MM.1S (cell line): ENCODE results near the gene C5AR1.
A peak's percentile ranks its signal among the peaks of the same experiment; 100 is the strongest.

Experiments used
- DNase-seq: peaks from one replicate; pipeline ENCODE4 v3.0.0-alpha.2; 2015
- H2AFZ ChIP-seq: fragments of 300-600 bp; sonication (generic); 2 replicates; pipeline ENCODE4 v1.6.0; 2016; ENCODE audit warnings: antibody characterized with exemption, low read length
- H3F3A ChIP-seq: fragments of 300-600 bp; sonication (generic); 2 replicates; pipeline ENCODE4 v1.6.1; 2016; ENCODE audit warnings: mild to moderate bottlenecking, antibody characterized with exemption, low read length, moderate library complexity, mixed read lengths; ENCODE audit not compliant: insufficient read depth
- H3K27ac ChIP-seq: fragments of 300-600 bp; sonication (generic); 2 replicates; pipeline ENCODE4 v1.5.1; 2016; ENCODE audit warnings: mild to moderate bottlenecking, low read length
- H3K27me3 ChIP-seq: fragments of 300-600 bp; sonication (generic); replicated peaks from 2 replicates; pipeline ENCODE4 v1.6.0; 2016; ENCODE audit warnings: low read length; ENCODE audit not compliant: insufficient read depth
- H3K36me3 ChIP-seq: fragments of 300-600 bp; sonication (generic); replicated peaks from 2 replicates; pipeline ENCODE4 v1.6.1; 2016; ENCODE audit warnings: mild to moderate bottlenecking, low read length, mixed read lengths; ENCODE audit not compliant: insufficient read depth
- H3K4me1 ChIP-seq: fragments of 300-600 bp; sonication (generic); 2 replicates; pipeline ENCODE4 v1.6.1; 2016; ENCODE audit warnings: low read length, mixed read lengths
- H3K4me2 ChIP-seq: fragments of 300-600 bp; sonication (generic); 2 replicates; pipeline ENCODE4 v1.6.0; 2016; ENCODE audit warnings: low read depth, low read length
- H3K4me3 ChIP-seq: fragments of 300-600 bp; sonication (generic); 2 replicates; pipeline ENCODE4 v1.5.1; 2016; ENCODE audit warnings: low read length, mixed read lengths
- H3K79me2 ChIP-seq: fragments of 300-600 bp; sonication (generic); 2 replicates; pipeline ENCODE4 v1.6.1; 2016; ENCODE audit warnings: mixed run types, low read length, mixed read lengths
- H3K9ac ChIP-seq: fragments of 300-600 bp; sonication (generic); 2 replicates; pipeline ENCODE4 v1.6.1; 2016; ENCODE audit warnings: low read length, mixed read lengths
- H3K9me2 ChIP-seq: fragments of 300-600 bp; sonication (generic); replicated peaks from 2 replicates; pipeline ENCODE4 v1.6.1; 2016; ENCODE audit warnings: mild to moderate bottlenecking, low read length, mixed read lengths; ENCODE audit not compliant: insufficient read depth
- H3K9me3 ChIP-seq: fragments of 300-600 bp; sonication (generic); replicated peaks from 2 replicates; pipeline ENCODE4 v1.6.1; 2016; ENCODE audit warnings: mild to moderate bottlenecking, low read length, mixed read lengths; ENCODE audit not compliant: insufficient read depth
- H4K20me1 ChIP-seq: fragments of 300-600 bp; sonication (generic); 2 replicates; pipeline ENCODE4 v1.6.1; 2016; ENCODE audit warnings: mild to moderate bottlenecking, low read length, moderate library complexity, mixed read lengths; ENCODE audit not compliant: insufficient read depth
- CTCF ChIP-seq: fragments of 300-600 bp; sonication (generic); IDR thresholded peaks from 2 replicates; pipeline ENCODE4 v1.5.1; 2016; ENCODE audit warnings: antibody characterized with exemption, low read length, mixed read lengths
- EZH2 ChIP-seq: fragments of 300-600 bp; sonication (generic); optimal IDR thresholded peaks from 2 replicates; pipeline ENCODE3; 2017; ENCODE audit warnings: low read depth, mild to moderate bottlenecking, antibody characterized with exemption, low read length, mixed read lengths
- EZH2phosphoT487 ChIP-seq: fragments of 300-600 bp; sonication (generic); IDR thresholded peaks from 2 replicates; pipeline ENCODE4 v1.6.1; 2018; ENCODE audit warnings: antibody characterized with exemption, low read length

Gene C5AR1

GRCh38 chr19:47272448-47273312, 37.0 kb upstream of the C5AR1 start:
- Histone ChIP-seq H3K27me3 (no peaks in the 10 kb centered on the region), H3K9me2 (no peaks in the 10 kb centered on the region), H3K4me2 (peak overlapping the region; percentile 99; the same call in 1 of the 2 replicates), H3K4me1 (no peaks in the 10 kb centered on the region), H3K4me3 (peak overlapping the region; percentile 97), H4K20me1 (no peaks in the 10 kb centered on the region), H3K36me3 (no peaks in the 10 kb centered on the region), H3K9me3 (no peaks in the 10 kb centered on the region), H3K79me2 (no peaks in the 10 kb centered on the region), H2AFZ (peak overlapping the region; percentile 52; the same call in 1 of the 2 replicates), H3F3A (peaks cover 15% of the 10 kb centered on the region; the same call in 1 of the 2 replicates), H3K9ac (peak overlapping the region; percentile 100; the same call in 1 of the 2 replicates), H3K27ac (peak overlapping the region; percentile 98; the same call in 1 of the 2 replicates)
- TF ChIP-seq CTCF (no peak), EZH2phosphoT487 (no peak), EZH2 (no peak)
- no peak for DNase-seq

GRCh38 chr19:47273313-47274070, 36.2 kb upstream of the C5AR1 start:
- H3F3A ChIP-seq: peaks cover 15% of the 10 kb centered on the region; the same call in 1 of the 2 replicates
- no peaks in the 10 kb centered on the region for H3K4me1 ChIP-seq
- no peaks in the 10 kb centered on the region for H4K20me1 ChIP-seq
- peak; percentile 90 for DNase-seq
- H3K79me2 ChIP-seq: no peaks in the 10 kb centered on the region
- peak overlapping the region; percentile 52; the same call in 1 of the 2 replicates for H2AFZ ChIP-seq
- TF ChIP-seq EZH2 (no peak), EZH2phosphoT487 (no peak), CTCF (no peak)
- no peaks in the 10 kb centered on the region for H3K9me3 ChIP-seq
- no peaks in the 10 kb centered on the region for H3K36me3 ChIP-seq
- H3K9ac ChIP-seq: peak overlapping the region; percentile 100
- H3K9me2 ChIP-seq: no peaks in the 10 kb centered on the region
- H3K4me3 ChIP-seq: peak overlapping the region; percentile 97
- H3K4me2 ChIP-seq: peak overlapping the region; percentile 99
- H3K27me3 ChIP-seq: no peaks in the 10 kb centered on the region
- peak overlapping the region; percentile 98 for H3K27ac ChIP-seq

- peak within 1 kb of the TSS; percentile 100 for H3K9ac ChIP-seq
- H2AFZ ChIP-seq: peak within 1 kb of the TSS; percentile 77
- H3K79me2 ChIP-seq: no peaks in the 10 kb centered on the region
- H3K4me1 ChIP-seq: no peaks in the 10 kb centered on the region
- TF ChIP-seq EZH2: no peak
- TF ChIP-seq EZH2phosphoT487: no peak
- TF ChIP-seq CTCF: no peak
- H3K4me2 ChIP-seq: peak within 1 kb of the TSS; percentile 99
- peak; percentile 92 for DNase-seq
- peak within 1 kb of the TSS; percentile 97 for H3K4me3 ChIP-seq
- H3K27me3 ChIP-seq: no peaks in the 10 kb centered on the region
- H3K9me2 ChIP-seq: no peaks in the 10 kb centered on the region
- H3K27ac ChIP-seq: peak within 1 kb of the TSS; percentile 98
- H3K36me3 ChIP-seq: no peaks in the 10 kb centered on the region
- no peaks in the 10 kb centered on the region for H3K9me3 ChIP-seq
- no peaks in the 10 kb centered on the region for H4K20me1 ChIP-seq
- peaks cover 15% of the 10 kb centered on the region; the same call in 1 of the 2 replicates for H3F3A ChIP-seq
Measured at GRCh38 chr19:47274071-47274890, 35.4 kb upstream of the C5AR1 start, which contains the start of gene INAFM1. Gene INAFM1, plus strand, starts transcription at chr19:47274885. Its CDS starts 35 bp downstream, at chr19:47274920.
